ENCODE measurements around the gene C1QTNF6. TPM values are rescaled to one million over a fixed set of nuclear protein-coding genes. Genes with fewer than 3 reads are reported as not detected.

Gene C1QTNF6
- total RNA-seq, 1 experiment from 2014 or later = 6.3 TPM

DNA sequence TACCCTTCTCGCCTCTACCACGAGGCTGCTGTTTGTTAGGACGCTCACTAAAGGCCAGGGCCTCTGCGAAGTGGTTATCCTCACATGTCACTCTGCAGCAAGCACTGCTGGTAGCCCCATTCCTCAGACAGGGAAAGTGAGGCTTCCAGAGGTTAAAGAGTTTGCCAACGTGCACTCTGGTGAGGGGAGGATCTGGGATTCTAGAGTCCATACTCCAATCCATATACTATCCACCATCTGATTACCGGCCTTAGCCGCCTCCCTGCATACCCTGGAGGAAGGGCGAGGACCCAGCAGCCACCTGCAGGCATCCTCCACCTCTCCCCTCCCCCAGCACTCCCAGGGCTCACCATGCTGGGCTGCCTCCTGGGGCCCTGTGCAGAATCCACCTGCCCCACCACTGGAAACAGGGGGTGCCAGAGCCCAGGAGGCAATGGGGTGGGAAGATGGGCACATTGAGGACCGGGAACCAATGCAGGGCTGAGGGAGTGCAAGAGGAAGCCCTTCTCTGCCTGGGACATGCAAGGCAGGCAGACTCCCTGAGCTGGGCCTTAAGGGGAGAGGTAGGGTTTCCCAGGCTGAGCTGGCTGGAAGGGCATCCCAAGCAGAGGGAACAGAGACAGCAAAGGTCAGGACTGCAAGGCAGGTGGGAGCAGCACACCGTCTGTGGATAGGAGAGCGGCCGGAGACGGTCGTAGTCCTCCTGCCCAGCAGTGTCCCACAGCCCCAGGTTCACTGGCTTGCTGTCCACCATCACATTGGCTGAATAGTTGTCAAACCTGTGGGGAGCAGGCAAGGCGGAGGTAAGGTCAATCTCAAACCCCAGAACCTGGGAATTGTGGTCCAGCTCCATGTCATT lies 44.3 kb upstream of the C1QTNF6 start:
- peaks cover 15% of the 10 kb centered on the region for H3K4me1 ChIP-seq (ENCODE audit: insufficient read depth, low read length, poor library complexity, severe bottlenecking)
- no peak overlapping the region for H3K4me3 ChIP-seq (ENCODE audit: low read depth, low read length, poor library complexity, severe bottlenecking)
- DNase-seq (ENCODE audit: low spot score) = no peak
- intact Hi-C loops (cut with micrococcal nuclease; ENCODE audit: unreplicated experiment) = no loop called here
- CTCF ChIA-PET = interaction anchor here (0.5 kb wide), 1 partner anchor 31 kb away, joined by 12 read pairs; no protein-coding TSS in a partner anchor
- POLR2A ChIA-PET (ENCODE audit: low non-redundant PET) = no interaction called here
- H3K36me3 ChIP-seq (ENCODE audit: insufficient read depth, low read length, poor library complexity, severe bottlenecking) = no peaks in the 10 kb centered on the region
- no peaks in the 10 kb centered on the region for H3K9me3 ChIP-seq (ENCODE audit: low read depth, low read length, poor library complexity, severe bottlenecking)
- no TSS peak for BruUV-seq (replicated peaks)
- H3K27ac ChIP-seq (ENCODE audit: low read depth, low read length, poor library complexity, severe bottlenecking) = no peak overlapping the region
- TF ChIP-seq, protein P1, sequence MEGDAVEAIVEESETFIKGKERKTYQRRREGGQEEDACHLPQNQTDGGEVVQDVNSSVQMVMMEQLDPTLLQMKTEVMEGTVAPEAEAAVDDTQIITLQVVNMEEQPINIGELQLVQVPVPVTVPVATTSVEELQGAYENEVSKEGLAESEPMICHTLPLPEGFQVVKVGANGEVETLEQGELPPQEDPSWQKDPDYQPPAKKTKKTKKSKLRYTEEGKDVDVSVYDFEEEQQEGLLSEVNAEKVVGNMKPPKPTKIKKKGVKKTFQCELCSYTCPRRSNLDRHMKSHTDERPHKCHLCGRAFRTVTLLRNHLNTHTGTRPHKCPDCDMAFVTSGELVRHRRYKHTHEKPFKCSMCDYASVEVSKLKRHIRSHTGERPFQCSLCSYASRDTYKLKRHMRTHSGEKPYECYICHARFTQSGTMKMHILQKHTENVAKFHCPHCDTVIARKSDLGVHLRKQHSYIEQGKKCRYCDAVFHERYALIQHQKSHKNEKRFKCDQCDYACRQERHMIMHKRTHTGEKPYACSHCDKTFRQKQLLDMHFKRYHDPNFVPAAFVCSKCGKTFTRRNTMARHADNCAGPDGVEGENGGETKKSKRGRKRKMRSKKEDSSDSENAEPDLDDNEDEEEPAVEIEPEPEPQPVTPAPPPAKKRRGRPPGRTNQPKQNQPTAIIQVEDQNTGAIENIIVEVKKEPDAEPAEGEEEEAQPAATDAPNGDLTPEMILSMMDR (conservative IDR thresholded peaks at IDR 0.05; ENCODE audit: low read depth, low read length) = no peak
- TF ChIP-seq EZH2 (IDR thresholded peaks at IDR 0.05; ENCODE audit: borderline replicate concordance, low read depth, low read length, poor library complexity, severe bottlenecking) = no peak
- H3K27me3 ChIP-seq (replicated peaks; ENCODE audit: insufficient read depth, low read depth, low read length, poor library complexity) = no peaks in the 10 kb centered on the region

DNA sequence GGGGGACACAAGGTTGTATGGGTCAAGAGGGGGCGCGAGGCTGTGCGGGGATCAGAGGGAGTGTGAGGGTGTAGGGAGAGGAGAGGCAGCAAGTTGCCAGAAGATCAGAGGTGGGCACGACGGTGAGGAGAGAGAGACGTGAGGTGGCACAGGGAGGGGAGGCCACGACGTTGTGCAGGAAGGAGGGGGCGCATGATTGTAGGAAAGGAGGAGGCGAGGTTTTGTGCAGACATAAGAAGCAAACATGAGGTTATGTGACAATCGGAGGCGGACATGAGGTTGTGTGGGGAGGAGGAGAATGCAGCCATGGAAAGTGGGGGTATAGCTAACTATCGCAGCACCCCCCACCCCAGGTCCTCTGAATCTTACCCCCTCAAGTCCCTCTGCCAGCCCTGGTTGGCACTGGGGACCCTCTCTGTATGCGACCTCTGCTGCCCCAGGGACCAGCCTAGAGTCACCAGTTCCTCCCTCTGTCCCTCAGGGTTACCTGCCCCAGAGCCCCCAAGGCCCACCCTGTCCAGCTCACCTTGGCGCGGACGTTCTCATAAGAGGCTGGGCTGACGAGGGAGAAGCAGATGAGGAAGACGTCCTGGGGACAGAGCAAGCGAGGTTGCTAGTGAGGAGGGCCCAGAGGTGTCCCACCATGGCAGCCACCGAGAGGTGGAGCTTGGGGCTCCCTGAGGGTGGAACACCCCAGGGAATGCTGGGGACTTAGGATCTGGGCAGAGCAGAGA lies 43.5 kb upstream of the C1QTNF6 start:
- Histone ChIP-seq H3K27me3 (replicated peaks; ENCODE audit: insufficient read depth, low read depth, low read length, poor library complexity) (no peaks in the 10 kb centered on the region), H3K36me3 (ENCODE audit: insufficient read depth, low read length, poor library complexity, severe bottlenecking) (no peaks in the 10 kb centered on the region), H3K4me1 (ENCODE audit: insufficient read depth, low read length, poor library complexity, severe bottlenecking) (peaks cover 15% of the 10 kb centered on the region), H3K9me3 (ENCODE audit: low read depth, low read length, poor library complexity, severe bottlenecking) (no peaks in the 10 kb centered on the region), H3K27ac (ENCODE audit: low read depth, low read length, poor library complexity, severe bottlenecking) (no peak overlapping the region), H3K4me3 (ENCODE audit: low read depth, low read length, poor library complexity, severe bottlenecking) (no peak overlapping the region)
- no TSS peak for BruUV-seq (replicated peaks)
- CTCF ChIA-PET = interaction anchor here (0.5 kb wide), 1 partner anchor 31 kb away, joined by 12 read pairs; no protein-coding TSS in a partner anchor
- POLR2A ChIA-PET (ENCODE audit: low non-redundant PET) = no interaction called here
- TF ChIP-seq EZH2 (IDR thresholded peaks at IDR 0.05; ENCODE audit: borderline replicate concordance, low read depth, low read length, poor library complexity, severe bottlenecking) = no peak
- TF ChIP-seq, protein P1 (conservative IDR thresholded peaks at IDR 0.05; ENCODE audit: low read depth, low read length) = no peak
- DNase-seq (ENCODE audit: low spot score) = no peak
- intact Hi-C loops (cut with micrococcal nuclease; ENCODE audit: unreplicated experiment) = no loop called here

DNA sequence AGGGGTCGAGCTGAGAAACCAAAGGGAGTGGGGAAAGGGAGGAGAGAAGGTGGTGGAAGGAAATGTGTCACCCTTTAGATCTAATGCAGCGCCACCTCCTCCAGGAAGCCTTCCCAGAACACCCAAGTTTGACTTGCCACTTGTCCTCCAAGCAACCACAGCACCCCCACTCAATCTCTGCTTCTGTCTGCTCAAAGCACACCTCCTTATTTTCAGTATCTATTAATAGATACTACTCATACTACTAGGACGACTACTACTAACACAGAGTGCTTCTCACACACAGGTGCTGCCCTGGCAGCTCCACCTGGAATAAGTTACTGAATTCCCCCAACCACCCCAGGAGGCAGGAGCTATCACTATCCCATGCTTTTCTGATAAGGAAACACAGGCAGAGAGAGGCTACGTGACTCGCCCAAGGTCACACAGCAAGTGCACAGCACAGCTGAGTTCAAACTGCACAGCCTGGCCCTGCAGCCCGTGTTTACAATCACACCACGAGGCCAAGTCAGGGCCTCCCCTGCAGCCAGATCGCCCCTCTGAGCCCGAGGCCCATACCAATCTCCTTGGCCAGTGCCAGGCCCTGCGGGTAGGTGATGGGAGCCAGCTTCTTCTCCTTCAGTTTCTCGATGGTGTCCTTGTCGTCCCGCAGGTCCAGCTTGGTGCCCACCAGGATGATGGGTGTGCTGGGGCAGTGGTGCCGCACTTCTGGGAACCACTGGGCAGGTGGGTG lies 42.8 kb upstream of the C1QTNF6 start:
- intact Hi-C loops (cut with micrococcal nuclease; ENCODE audit: unreplicated experiment) = no loop called here
- no peak for DNase-seq (ENCODE audit: low spot score)

More for the DNA sequence above, 42.8 kb upstream of the C1QTNF6 start:
- H3K4me1 ChIP-seq (ENCODE audit: insufficient read depth, low read length, poor library complexity, severe bottlenecking) = peaks cover 15% of the 10 kb centered on the region
- no peak overlapping the region for H3K27ac ChIP-seq (ENCODE audit: low read depth, low read length, poor library complexity, severe bottlenecking)
- H3K27me3 ChIP-seq (replicated peaks; ENCODE audit: insufficient read depth, low read depth, low read length, poor library complexity) = no peaks in the 10 kb centered on the region
- POLR2A ChIA-PET (ENCODE audit: low non-redundant PET) = no interaction called here
- TF ChIP-seq, protein P1 (conservative IDR thresholded peaks at IDR 0.05; ENCODE audit: low read depth, low read length) = no peak
- TF ChIP-seq EZH2 (IDR thresholded peaks at IDR 0.05; ENCODE audit: borderline replicate concordance, low read depth, low read length, poor library complexity, severe bottlenecking) = no peak
- CTCF ChIA-PET = no interaction called here
- no peaks in the 10 kb centered on the region for H3K9me3 ChIP-seq (ENCODE audit: low read depth, low read length, poor library complexity, severe bottlenecking)
- no peaks in the 10 kb centered on the region for H3K36me3 ChIP-seq (ENCODE audit: insufficient read depth, low read length, poor library complexity, severe bottlenecking)
- H3K4me3 ChIP-seq (ENCODE audit: low read depth, low read length, poor library complexity, severe bottlenecking) = no peak overlapping the region
- BruUV-seq (replicated peaks) = no TSS peak

Measured in A673 (cell line).